Epithelial cell of esophagus (primary cell): Measurements from ENCODE around the gene ZBTB39.
"Not testable (repeated sequence)": the region's sequence is repeated elsewhere in the genome, so short reads cannot be mapped to it uniquely, and the experiment has no call there.

Source experiments
- DNase-seq: peaks from one replicate; pipeline ENCODE4 v3.0.0; 2010; ENCODE audit warnings: low read depth
- H3K4me3 ChIP-seq: 2 replicates; pipeline ENCODE4 v1.5.1; 2011; ENCODE audit warnings: mild to moderate bottlenecking, low read length, control low read depth
- TF ChIP-seq, protein P1 (sequence below): IDR thresholded peaks from 2 replicates; pipeline ENCODE4 v1.5.1; 2011; ENCODE audit warnings: low read depth, mild to moderate bottlenecking, low read length, control low read depth, inconsistent platforms; ENCODE audit not compliant: insufficient read depth; ENCODE audit errors: missing control alignments

The ZBTB39 gene

DNA sequence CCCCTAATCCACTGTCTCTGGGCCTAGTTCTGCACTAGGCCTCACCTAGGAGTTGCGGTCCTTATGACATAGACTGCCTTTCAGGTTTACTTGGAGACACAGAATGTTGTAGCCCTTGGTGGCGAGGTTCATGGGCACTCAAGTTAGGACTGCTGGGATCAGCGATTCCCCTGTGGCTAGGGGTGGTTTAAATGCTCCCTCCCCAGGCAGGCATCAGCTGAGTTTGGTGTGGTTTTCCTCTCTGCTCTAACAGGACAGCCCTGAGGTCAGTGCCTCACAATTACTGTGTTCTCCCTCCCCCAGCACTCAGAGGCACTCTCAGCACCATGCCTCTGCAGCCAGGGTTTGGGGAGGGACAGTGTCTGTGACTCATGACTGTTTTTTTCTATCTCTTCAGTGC is 26.7 kb downstream of the ZBTB39 start:
- TF ChIP-seq, protein P1, sequence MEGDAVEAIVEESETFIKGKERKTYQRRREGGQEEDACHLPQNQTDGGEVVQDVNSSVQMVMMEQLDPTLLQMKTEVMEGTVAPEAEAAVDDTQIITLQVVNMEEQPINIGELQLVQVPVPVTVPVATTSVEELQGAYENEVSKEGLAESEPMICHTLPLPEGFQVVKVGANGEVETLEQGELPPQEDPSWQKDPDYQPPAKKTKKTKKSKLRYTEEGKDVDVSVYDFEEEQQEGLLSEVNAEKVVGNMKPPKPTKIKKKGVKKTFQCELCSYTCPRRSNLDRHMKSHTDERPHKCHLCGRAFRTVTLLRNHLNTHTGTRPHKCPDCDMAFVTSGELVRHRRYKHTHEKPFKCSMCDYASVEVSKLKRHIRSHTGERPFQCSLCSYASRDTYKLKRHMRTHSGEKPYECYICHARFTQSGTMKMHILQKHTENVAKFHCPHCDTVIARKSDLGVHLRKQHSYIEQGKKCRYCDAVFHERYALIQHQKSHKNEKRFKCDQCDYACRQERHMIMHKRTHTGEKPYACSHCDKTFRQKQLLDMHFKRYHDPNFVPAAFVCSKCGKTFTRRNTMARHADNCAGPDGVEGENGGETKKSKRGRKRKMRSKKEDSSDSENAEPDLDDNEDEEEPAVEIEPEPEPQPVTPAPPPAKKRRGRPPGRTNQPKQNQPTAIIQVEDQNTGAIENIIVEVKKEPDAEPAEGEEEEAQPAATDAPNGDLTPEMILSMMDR: no peak
- DNase-seq: peak; percentile 36
- H3K4me3 ChIP-seq: no peak overlapping the region

DNA sequence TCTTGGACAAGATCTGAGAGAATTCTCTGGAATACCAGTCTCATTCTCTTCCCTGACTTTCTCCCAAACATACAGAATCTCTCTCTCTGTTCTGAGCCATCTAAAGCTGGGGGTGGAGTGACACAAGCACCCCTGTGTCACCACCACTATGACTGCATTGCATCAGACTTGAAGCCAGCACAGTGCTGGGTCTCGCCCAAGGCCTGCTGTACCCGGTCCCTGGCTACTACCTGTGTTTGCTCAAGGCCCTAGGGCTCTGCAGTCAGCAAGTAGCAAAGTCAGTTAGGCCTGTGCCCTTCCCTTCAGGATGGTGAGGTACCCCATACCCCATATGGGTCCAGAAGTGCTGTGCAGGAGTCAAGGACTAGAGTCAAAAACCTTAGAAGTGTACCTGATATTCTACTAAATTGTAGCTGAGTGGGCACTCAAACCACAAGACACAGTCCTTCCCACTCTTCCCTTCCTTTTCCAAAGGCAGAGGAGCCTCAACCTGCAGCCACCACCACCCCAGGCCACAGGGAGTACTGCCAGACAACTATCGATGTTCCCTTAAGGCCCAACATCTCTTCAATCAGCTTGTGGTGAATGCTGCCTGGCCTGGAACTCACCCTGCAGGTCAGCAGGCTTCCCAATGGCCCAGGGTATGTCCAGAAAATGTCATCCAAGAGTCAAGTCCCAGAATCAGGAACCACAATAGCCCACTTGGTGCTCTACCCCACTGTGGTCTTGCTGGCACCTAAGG is 27.8 kb downstream of the ZBTB39 start:
- TF ChIP-seq, protein P1: no peak
- DNase-seq: no peak
- no peak overlapping the region for H3K4me3 ChIP-seq

DNA sequence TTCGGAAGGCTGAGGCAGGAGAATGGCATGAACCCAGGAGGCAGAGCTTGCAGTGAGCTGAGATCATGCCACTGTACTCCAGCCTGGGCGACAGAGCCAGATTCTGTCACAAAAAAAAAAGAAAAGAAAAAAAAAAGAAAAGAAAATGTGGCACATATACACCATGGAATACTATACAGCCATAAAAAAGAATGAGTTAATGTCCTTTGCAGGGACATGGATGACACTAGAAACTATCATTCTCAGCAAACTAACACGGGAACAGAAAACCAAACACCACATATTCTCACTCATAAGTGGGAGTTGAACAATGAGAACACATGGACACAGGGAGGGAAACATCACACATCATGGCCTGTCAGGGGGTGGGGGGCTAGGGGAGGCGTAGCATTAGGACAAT is 29.0 kb downstream of the ZBTB39 start:
- not testable (repeated sequence) for H3K4me3 ChIP-seq

DNA sequence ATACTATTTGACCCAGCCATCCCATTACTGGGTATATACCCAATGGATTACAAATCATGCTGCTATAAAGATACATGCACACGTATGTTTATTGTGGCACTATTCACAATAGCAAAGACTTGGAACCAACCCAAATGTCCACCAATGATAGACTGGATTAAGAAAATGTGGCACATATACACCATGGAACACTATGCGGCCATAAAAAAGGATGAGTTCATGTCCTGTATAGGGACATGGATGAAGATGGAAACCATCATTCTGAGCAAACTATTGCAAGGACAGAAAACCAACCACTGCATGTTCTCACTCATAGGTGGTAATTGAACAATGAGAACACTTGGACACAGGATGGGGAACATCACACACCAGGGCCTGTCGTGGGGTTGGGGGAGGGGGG is 32.1 kb downstream of the ZBTB39 start:
- not testable (repeated sequence) for DNase-seq, H3K4me3 ChIP-seq

More for the DNA sequence above, 29.0 kb downstream of the ZBTB39 start:
- DNase-seq: not testable (repeated sequence)

DNA sequence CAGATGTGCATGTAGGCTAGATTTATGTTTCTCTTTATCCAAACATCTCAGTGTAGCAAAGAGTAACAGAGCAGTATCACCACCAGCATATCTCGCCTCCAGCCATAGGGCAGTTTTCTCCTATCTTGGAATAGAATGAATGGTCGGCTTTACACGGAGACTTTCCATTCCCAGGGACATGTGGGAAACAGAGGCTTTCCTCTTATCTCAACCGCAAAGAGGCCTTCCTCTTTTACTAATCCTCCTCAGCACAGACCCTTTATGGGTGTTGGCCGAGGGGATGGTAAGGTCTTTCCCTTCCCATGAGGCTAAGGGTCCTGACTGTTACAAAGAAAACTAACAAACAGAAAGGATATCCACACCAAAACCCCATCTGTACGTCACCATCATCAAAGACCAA is 37.4 kb downstream of the ZBTB39 start:
- H3K4me3 ChIP-seq, DNase-seq: not testable (repeated sequence)

DNA sequence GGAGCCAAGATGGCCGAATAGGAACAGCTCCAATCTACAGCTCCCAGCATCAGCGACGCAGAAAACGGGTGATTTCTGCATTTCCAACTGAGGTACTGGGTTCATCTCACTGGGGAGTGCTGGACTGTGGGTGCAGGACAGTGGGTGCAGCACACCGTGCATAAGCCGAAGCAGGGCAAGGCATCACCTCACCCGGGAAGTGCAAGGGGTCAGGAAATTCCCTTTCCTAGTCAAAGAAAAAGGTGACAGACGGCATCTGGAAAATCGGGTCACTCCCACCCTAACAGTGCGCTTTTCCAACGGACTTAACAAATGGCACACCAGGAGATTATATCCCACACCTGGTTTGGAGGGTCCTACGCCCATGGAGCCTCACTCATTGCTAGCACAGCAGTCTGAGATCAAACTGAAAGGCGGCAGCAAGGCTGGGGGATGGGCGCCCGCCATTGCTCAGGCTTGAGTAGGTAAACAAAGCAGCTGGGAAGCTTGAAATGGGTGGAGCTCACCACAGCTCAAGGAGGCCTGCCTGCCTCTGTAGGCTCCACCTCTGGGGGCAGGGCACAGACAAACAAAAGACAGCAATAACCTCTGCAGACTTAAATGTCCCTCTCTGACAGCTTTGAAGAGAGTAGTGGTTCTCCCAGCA is 40.2 kb downstream of the ZBTB39 start:
- H3K4me3 ChIP-seq, DNase-seq: not testable (repeated sequence)

DNA sequence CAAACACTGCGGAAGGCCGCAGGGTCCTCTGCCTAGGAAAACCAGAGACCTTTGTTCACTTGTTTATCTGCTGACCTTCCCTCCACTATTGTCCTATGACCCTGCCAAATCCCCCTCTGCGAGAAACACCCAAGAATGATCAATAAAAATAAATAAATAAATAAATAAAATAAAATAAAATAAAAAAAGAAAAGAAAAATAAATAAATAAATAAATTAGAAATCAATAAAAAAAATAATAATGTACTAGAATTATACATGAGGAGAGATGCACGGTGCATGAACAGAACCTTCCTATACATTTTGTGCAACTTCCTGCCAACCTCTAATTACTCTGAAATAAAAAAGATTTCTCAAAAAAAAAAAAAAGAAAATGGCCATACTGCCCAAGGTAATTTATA is 41.2 kb downstream of the ZBTB39 start:
- DNase-seq, H3K4me3 ChIP-seq: not testable (repeated sequence)

DNA sequence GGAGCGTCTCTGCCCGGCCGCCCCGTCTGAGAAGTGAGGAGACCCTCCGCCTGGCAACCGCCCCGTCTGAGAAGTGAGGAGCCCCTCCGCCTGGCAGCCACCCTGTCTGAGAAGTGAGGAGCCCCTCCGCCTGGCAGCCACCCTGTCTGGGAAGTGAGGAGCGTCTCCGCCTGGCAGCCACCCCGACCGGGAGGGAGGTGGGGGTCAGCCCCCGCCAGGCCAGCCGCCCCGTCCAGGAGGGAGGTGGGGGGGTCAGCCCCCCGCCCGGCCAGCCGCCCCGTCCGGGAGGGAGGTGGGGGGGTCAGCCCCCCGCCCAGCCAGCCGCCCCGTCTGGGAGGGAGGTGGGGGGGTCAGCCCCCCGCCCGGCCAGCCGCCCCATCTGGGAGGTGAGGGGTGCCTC is 42.8 kb downstream of the ZBTB39 start:
- DNase-seq, H3K4me3 ChIP-seq: not testable (repeated sequence)

DNA sequence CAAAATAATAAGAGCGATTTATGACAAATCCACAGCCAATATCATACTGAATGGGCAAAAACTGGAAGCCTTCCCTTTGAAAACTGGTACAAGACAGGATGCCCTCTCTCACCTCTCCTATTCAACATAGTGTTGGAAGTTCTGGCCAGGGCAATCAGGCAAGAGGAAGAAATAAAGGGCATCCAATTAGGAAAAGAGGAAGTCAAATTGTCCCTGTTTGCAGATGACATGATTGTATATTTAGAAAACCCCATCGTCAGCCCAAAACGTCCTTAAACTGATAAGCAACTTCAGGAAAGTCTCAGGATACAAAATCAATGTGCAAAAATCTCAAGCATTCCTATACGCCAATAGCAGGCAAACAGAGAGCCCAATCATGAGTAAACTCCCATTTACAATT is 44.1 kb downstream of the ZBTB39 start:
- not testable (repeated sequence) for DNase-seq, H3K4me3 ChIP-seq

DNA sequence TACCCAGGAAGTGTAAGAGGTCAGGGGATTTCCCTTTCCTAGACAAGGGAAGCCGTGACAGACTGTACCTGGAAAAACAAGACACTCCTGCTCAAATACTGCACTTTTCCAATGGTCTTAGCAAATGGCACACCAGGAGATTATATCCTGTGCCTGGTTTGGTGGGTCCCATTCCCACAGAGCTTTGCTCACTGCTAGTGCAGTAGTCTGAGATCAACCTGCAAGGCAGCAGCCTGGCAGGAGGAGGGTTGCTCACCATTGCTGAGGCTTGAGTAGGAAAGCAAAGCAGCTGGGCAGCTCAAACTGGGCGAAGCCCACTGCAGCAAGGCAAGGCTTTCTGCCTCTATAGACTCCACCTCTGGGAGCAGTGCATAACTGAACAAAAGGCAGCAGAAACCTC is 47.9 kb downstream of the ZBTB39 start:
- H3K4me3 ChIP-seq: no peak overlapping the region
- TF ChIP-seq, protein P1: no peak
- DNase-seq: no peak
